HG02981 (cell line): Measurements from ENCODE around the gene MED23.
A peak's percentile ranks its signal among the peaks of the same experiment; 100 is the strongest.
"Not testable (repeated sequence)": the region's sequence is repeated elsewhere in the genome, so short reads cannot be mapped to it uniquely, and the experiment has no call there.

Experiments used
- ATAC-seq: cut with Tn5 transposase; IDR thresholded peaks from one replicate; pipeline ENCODE4 v1.9.1; 2021; ENCODE audit warnings: mild to moderate bottlenecking, moderate library complexity; ENCODE audit not compliant: unreplicated experiment

Gene MED23

DNA sequence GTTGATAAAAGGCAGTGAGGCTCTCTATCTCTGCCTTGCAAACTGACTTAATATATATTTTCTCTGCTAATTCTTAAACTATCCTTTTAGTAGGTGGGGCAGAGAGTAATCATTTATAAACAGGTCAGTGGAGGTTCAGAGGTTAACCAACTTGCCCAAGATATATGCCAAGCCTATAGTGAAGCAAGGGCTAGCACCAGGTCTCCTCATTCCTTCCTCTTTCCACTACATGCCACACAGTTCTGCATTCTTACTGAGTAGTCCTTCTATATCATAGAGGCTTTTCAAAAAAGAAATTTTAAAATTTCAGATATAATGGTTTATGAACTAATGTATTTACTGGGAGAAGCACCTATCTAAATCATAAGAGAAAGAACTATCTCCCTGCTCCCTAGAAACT lies 46.5 kb downstream of the MED23 start:
- ATAC-seq = no peak

DNA sequence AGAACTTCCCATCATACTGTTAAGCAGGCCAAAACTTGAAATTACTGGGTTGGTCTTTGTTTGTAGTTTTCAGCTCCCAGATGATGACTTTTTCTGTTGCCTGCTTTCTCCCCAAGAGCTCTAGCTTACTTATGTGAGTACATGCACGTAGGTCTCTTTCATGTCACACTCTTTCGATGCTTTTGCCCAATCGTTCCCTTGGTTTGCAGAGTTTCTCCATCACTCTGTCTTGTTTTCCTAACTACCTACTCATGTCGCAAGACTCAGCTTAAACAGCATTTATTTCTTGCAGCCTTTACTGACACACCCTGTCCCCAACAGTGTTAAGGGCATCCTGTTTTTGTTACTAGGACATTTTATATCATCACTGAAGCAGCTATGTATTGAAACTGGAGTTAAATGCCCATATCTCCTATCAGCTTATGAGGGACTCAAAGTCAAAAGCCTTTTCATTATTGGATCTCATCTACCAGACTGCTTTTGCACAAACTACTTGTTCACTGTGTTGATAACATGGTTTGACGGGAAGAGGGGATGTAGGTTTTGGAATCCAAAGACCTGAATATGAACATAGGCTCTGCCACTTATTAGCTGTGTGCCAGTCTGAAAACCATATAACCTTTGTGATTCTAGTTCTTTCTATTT lies 52.1 kb downstream of the MED23 start:
- ATAC-seq = no peak

DNA sequence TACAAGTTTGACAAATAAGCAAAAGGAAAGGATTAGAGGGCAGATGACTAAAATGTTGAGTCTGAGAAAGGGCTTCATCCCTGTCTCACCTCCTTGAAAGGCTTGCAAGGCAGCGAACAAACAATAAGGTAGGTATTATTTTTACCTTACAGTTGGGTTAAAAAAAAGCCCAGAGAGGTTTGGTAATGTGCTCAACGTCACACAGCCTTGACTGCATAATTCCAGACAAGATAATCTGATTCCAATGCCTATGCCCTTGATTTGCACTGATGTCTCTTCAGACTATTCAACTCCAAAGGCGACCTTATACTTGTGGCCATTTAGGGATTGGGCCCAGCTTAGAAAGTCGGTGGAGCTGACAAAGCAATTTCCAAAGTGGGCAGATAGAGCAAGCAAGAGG lies 53.4 kb downstream of the MED23 start:
- ATAC-seq = no peak

DNA sequence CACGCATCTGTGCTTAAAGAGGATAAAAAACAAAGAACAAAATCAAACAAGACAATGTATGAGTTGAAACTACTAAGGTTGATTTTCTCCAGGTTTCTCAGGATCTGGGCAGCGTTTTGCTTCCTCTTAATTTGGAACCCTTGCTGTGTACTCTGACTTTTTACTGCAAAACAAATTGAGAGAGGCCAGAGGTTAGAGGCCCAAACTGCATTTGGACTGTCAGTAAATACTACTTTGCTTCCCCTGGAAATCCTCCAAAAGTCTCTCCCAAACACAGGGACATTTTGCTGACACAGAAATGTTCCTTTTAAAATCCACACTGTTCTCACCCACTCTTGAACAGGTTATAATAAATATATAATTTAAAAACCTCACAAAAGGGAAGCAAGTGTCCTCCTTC lies 53.9 kb downstream of the MED23 start:
- no peak for ATAC-seq

DNA sequence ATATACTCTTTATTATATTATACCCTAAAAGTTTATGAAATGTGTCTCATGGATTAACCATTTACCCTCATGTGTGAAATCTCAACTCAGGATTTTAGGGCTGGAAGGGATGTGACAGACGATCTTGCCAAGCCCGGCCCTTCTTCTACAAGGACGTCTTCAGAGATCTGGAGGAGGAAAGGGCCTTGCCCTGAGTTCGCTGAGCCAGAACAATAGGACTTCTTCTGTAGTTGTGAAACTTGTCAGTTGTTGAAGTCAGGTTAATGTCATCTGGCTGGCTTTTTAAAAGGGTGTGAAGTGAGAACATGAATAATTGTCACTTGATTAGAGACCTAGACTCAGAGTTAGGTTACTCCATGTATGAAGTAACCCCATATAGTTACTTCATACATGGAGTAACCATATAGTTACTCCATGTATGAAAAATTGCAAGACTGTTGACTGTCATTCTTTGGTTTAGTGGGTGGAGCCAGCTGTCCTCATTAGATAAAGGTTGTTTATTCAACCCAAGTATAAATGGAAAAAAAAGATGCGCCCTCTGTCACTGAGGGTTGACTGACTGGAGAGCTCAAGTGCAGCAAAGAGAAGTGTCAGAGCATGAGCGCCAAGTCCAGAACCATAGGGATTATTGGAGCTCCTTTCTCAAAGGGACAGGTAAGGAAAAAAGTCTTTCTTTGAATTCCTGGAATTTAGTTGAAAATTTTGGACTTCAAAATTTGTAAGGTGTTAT lies 55.2 kb downstream of the MED23 start, which contains the start of gene ARG1:
TSS of gene ARG1 (plus strand) at position 541 of the 730 bp plus-strand sequence. CDS start at position 598, 57 bp downstream.
- no peak for ATAC-seq

DNA sequence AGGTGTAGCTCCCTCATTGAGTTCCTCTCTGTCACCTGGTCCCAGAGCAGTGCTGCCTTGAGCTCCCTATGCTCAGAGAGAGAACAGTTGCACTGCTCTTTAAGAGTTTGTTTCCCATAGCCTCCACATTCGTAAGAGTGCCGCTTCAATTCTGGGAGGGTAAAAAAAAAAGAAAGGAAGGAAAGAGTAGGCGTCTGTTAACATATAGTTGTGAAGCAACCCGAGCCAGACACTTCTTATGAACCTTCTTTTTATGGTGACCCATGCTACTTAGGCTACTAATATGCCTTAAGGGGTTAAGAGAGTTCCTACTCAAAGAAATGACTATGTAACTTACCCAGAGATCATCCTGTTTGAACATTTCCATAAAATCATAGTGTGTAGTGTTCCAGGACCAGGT lies 59.3 kb downstream of the MED23 start:
- ATAC-seq = no peak

DNA sequence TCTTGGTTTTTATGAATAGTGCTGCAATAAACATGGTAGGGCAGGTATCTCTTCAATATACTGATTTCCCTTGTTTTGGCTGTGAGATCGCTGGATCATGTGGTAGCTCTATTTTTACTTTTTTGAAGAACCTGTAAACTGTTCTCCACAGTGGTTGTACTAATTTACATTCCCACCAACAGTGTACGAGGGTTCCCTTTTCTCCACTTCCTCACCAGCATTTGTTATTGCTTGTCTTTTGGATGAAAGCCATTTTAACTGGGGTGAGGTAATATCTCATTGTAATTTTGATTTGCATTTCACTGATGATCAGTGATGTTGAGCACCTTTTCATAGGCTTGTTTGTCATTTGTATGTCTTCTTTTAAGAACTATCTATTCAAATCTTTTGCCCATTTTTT lies 63.0 kb downstream of the MED23 start:
- ATAC-seq = no peak

DNA sequence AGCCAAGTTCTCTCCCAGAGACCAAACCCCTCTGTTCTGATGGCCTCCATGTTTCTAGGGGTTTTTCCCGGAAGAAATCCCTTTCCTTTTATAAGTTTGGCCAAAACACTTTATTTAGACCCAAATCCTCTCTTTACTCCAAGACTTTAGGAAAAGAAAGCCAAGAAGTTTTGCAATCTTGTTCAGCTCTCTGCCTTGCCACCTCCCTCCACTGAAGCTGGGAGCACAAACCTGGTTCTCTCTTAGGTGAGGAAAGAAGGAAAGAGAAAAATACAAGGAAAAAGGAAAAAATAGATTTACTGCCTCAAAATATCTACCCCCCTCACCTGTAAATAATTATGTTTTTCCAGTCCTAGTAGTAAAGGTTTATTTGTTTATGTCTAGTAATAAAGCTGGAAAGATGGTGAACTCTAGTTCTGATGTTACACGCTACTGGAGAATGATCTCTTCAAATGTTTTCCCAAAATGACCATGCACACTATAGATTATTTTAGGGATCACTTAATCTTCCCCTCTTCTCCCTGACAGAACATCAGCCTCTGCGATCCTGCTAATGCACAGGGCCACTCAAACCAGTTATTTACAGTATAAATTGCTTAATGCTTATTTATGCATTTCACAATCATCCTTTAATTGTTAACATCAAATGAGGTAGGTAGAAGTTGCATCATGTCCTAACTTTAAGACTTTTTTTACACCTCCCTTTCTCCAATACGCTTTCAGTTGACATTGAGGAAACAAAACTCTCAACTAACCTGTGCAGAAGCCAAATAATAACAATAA lies 65.9 kb downstream of the MED23 start:
- ATAC-seq = no peak

DNA sequence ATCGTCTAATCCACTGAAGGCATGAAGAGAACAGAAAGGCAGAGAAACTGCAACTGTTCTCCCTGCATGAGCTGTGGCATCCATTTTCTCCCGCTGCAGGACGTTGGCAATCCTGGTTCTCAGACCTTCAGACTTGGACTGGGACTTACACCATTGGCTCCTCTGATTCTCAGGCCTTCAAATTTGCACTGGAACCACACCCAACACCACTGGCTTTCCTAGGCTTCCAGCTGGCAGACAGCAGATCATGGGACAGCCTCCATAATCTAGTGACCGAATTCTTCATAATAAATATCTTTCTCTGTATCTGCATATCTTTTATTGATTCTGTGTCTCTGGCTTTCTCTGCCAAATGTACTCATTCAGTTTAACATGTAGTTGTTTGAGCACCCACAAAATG lies 69.1 kb downstream of the MED23 start:
- no peak for ATAC-seq

DNA sequence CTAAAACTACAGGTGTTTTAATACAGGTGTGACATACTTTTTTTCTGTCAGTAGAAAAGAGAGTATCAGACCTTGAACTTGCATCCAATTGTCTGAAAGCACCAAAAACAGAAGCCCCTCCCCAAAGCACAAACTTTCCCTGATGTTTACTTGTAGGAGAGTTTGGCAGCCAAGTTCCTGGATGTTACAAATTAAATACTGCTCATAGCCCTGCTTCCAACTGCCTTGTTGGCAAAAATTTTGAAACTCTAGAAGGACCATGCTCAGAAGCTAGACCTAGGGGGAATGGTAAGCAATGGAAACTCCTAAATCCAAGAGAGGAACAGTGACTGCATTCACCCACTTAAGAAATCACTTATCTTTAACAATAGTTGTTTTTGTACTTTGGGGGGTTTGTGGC lies 72.0 kb downstream of the MED23 start:
- no peak for ATAC-seq

DNA sequence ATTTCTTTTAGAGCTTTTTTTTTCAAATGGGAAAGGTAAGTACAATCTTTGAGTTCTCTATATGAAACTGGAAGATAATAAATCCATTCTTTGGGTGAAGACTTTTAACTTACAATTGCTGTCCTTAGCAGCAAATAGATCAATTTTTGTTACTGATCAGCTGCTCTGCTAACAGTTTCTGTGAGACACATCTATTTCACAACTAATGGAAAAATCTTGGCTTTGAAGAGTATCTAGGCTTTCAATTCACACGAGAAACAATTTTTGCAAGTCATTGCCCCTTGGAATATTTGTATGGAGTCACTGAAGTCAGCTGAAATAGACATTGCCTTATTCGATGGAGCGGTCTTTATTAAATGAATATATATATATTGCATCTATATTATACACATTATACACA lies 75.5 kb downstream of the MED23 start:
- ATAC-seq = no peak

DNA sequence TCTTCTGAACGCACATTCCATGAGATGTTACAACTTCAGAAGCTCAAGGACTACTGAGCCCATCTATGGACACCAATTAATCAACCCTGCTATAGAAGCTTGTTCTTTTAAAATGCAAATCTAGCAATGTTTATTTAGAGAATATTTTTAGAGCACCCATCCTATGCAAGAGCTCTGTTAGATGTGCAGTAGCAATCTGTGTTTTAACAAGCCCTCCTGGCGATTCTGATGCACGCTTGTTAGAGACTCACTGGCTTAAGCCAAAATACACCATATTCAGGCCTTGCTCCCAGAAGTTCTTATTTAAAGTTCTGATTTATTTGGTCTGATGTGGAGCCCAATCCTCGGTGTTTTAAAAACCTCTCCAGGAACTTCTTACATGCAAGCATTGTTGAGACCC lies 76.1 kb downstream of the MED23 start:
- ATAC-seq = no peak

DNA sequence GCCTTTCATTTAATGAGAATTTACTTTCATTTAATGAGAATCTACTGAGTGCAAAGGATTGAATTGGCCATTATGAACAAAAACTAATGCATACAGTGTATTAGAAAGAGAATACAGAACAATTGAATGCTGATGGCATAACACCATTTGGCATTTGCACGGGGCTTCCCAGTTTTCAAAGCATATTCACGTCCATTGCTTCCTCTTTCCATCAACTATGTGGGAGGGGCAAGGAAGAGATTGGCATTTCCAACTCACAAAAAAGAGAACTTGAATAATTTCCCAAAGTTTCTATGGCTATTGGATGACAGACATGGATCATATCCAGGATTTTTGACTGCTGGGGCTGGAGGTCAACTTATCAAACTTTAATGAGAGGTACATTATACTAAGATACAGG lies 78.2 kb downstream of the MED23 start:
- no peak for ATAC-seq

DNA sequence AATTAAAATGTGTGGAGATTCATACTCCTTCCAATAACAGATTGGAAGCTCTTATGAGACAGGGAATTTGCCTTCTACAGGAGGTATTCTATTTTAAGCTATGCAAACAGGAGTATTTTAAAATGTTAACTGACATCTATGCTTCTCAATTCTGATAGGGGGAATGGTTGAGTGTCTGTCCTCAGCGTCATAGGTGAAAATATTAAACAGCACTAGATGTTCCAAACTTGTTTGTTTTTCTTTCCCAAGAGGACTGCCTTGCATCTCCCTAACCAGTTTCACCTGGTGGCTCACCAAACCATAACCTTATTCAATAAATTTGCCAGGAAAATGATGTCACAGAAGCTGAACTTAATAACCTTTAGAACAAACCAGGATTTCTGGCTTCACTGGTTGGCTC lies 79.6 kb downstream of the MED23 start:
- no peak for ATAC-seq

DNA sequence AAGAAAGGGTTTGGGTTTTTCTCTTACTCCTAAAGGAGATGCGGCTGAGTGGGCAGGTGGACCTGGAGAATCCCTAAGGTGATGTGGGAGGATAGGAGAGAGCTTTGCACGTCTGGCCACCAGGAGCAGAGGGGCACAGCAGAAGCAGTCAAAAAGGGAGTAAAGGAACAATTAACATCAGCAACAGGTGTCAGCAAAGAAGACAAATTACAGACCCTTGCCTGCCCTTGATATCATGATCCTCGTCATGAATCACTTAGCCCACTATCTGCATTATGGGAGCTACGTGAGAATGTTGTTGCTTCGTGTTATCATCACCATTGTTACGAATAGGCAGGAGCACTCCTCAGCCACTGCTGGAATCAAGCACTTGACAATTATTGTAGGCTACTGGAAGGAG lies 80.6 kb downstream of the MED23 start:
- no peak for ATAC-seq

DNA sequence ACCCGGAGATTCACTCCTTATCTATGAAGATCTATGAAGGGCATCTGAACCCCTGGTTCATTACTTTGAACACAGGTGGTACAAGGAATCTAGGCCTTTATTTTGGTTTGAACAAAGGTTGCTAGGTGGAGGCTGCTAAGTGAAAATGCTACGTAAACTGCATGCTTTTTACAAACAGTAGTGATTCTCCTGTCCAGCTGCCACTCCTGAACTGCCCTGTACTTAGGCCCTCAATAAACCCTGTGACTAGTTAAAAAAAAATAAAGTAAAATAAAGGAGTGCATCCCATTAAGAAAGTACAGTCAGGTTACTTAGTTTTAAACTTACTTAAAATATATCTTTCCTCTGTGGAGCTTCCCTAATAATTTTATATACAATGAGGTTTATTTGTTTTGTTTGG lies 82.7 kb downstream of the MED23 start:
- ATAC-seq = no peak

DNA sequence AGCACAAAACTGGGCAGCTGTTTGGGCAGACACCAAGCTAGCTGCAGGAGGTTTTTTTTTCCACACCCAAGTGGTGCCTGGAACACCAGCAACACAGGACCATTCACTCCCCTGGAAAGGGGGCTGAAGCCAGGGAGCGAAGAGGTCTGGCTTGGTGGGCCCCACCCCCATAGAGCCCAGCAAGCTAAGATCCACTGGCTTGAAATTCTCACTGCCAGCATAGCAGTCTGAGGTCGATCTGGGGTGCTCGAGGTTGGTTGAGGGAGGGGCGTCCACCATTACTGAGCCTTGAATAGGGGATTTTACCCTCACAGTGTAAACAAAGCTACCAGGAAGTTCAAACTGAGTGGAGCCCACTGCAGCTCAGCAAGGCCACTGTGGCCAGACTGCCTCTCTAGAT lies 89.4 kb downstream of the MED23 start:
- ATAC-seq = not testable (repeated sequence)

DNA sequence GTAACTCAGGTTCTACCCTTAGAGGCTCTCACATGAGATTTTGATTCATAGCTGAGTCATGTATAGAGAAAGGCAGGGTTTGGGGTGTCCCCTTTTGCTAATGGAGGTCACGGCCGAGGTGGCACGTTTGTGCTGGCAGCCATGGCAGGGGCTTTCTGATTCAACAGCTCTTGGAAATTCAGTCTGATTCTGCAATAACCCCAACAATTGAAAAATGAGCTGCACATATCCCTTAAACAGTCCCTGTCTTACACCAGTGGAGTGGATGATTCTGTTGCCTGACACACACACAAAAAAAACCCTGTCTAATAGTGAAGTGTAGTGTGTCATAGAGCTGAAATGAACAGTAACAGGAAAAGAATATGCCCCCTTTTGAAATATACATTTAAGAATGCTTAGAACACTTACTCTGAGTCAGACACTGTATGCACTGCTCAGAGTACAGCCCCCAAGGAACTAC lies 95.4 kb downstream of the MED23 start:
- ATAC-seq = peak; percentile 86

DNA sequence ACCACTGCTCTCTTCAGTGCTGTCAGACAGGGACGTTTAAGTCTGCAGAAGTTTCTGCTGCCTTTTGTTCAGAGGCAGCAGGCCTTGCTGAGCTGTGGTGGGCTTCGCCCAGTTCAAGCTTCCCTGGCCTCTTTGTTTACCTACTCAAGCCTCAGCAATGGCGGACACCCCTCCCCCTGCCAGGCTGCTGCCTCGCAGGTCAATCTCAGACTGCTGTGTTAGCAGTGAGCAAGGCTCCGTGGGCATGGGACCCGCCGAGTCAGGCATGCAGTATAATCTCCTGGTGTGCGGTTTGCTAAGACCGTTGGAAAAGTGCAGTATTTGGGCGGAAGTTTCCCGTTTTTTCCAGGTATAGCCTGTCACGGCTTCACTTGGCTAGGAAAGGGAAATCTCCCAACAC lies 96.4 kb downstream of the MED23 start:
- ATAC-seq = not testable (repeated sequence)

DNA sequence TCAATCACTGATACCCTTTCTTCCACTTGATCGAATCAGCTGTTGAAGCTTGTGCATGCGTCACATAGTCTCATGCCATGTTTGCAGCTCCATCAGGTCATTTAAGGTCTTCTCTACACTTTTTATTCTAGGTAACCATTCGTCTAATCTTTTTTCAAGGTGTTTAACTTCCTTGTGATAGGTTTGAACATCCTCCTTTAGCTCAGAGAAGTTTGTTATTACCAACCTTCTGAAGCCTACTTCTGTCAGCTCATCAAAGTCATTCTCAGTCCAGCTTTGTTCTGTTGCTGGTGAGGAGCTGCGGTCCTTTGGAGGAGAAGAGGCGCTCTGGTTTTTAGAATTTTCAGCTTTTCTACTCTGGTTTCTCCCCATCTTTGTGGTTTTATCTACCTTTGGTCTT lies 97.1 kb downstream of the MED23 start:
- ATAC-seq = not testable (repeated sequence)

DNA sequence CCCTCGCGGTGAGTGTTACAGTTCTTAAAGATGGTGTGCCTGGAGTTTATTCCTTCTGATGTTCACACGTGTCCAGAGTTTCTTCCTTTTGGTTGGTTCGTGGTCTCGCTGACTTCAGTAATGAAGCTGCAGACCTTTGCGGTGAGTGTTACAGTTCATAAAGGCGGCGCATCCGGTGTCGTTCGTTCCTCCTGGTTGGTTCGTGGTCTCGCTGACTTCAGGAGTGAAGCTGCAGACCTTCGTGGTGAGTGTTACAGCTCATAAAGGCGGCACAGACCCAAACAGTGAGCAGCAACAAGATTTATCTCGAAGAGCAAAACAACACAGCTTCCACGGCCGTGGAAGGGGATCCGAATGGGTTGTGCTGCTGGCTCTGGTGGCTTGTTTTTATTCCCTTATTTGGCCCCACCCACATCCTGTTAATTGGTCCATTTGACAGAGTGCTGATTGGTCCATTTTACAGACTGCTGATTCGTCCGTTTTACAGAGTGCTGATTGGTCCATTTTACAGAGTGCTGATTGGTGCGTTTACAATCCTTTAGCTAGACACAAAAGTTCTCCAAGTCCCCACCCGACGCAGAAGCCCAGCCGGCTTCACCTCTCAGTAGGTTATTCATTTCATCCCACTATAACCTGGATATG lies 103.2 kb downstream of the MED23 start:
- no peak for ATAC-seq
